NB4 (cell line): ENCODE measurements around the gene LIN9.

Experiments used
- MYC ChIP-seq: IDR thresholded peaks from 2 replicates; pipeline ENCODE4 v1.6.1; 2011; ENCODE audit warnings: low read depth, low read length
- POLR2A ChIP-seq: IDR thresholded peaks from 2 replicates; pipeline ENCODE4 v1.6.1; 2011; ENCODE audit warnings: mild to moderate bottlenecking; ENCODE audit not compliant: insufficient read length; ENCODE audit errors: extremely low read depth
- TF ChIP-seq, protein P1 (sequence below): IDR thresholded peaks from one replicate; pipeline ENCODE4 v1.5.1; 2012; ENCODE audit warnings: low read depth, low read length
- TF ChIP-seq, protein P2 (sequence below): IDR thresholded peaks from 2 replicates; pipeline ENCODE4 v1.6.1; 2011; ENCODE audit warnings: low read depth, low read length

- TF ChIP-seq, protein P1, sequence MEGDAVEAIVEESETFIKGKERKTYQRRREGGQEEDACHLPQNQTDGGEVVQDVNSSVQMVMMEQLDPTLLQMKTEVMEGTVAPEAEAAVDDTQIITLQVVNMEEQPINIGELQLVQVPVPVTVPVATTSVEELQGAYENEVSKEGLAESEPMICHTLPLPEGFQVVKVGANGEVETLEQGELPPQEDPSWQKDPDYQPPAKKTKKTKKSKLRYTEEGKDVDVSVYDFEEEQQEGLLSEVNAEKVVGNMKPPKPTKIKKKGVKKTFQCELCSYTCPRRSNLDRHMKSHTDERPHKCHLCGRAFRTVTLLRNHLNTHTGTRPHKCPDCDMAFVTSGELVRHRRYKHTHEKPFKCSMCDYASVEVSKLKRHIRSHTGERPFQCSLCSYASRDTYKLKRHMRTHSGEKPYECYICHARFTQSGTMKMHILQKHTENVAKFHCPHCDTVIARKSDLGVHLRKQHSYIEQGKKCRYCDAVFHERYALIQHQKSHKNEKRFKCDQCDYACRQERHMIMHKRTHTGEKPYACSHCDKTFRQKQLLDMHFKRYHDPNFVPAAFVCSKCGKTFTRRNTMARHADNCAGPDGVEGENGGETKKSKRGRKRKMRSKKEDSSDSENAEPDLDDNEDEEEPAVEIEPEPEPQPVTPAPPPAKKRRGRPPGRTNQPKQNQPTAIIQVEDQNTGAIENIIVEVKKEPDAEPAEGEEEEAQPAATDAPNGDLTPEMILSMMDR: no peak
- TF ChIP-seq, protein P2, sequence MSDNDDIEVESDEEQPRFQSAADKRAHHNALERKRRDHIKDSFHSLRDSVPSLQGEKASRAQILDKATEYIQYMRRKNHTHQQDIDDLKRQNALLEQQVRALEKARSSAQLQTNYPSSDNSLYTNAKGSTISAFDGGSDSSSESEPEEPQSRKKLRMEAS: no peak
- TF ChIP-seq POLR2A (no peak), MYC (no peak)
Observed at GRCh38 chr1:226202246-226202645, 106.7 kb downstream of the LIN9 start.
